ENCODE data around the gene ACOT6. TPM values are rescaled to one million over a fixed set of nuclear protein-coding genes. Genes with fewer than 3 reads are reported as not detected.

Gene ACOT6
- polyA plus RNA-seq, 1 of the 3 experiments (the other 2 are of a cell fraction), result not detected

DNA sequence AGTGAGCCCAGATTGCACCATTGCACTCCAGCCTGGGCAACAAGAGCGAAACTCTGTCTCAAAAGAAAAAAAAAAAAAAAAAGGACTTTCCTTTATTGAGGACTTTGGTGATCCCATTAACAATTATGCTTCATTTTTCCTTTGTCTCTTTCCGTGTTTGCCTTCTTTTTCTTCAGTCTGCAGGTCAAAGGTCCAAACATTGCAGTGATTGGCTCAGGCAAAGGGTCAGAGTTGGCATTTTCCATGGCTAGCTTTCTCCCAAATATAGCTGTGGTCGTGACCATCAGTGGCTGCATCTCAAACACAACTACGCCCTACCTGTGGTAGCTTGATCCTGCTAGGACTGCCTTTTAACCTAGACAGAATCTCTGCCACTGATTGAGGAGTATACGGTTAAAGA is 25.5 kb downstream of the ACOT6 start (continued):
- no peak for TF ChIP-seq RCOR1 (IDR thresholded peaks at IDR 0.05; ENCODE audit: low read length)
- TF ChIP-seq, protein P1, sequence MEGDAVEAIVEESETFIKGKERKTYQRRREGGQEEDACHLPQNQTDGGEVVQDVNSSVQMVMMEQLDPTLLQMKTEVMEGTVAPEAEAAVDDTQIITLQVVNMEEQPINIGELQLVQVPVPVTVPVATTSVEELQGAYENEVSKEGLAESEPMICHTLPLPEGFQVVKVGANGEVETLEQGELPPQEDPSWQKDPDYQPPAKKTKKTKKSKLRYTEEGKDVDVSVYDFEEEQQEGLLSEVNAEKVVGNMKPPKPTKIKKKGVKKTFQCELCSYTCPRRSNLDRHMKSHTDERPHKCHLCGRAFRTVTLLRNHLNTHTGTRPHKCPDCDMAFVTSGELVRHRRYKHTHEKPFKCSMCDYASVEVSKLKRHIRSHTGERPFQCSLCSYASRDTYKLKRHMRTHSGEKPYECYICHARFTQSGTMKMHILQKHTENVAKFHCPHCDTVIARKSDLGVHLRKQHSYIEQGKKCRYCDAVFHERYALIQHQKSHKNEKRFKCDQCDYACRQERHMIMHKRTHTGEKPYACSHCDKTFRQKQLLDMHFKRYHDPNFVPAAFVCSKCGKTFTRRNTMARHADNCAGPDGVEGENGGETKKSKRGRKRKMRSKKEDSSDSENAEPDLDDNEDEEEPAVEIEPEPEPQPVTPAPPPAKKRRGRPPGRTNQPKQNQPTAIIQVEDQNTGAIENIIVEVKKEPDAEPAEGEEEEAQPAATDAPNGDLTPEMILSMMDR (IDR thresholded peaks at IDR 0.05), result no peak
- TF ChIP-seq, protein P2, sequence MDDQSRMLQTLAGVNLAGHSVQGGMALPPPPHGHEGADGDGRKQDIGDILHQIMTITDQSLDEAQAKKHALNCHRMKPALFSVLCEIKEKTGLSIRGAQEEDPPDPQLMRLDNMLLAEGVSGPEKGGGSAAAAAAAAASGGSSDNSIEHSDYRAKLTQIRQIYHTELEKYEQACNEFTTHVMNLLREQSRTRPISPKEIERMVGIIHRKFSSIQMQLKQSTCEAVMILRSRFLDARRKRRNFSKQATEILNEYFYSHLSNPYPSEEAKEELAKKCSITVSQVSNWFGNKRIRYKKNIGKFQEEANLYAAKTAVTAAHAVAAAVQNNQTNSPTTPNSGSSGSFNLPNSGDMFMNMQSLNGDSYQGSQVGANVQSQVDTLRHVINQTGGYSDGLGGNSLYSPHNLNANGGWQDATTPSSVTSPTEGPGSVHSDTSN (IDR thresholded peaks at IDR 0.05), result no peak

DNA sequence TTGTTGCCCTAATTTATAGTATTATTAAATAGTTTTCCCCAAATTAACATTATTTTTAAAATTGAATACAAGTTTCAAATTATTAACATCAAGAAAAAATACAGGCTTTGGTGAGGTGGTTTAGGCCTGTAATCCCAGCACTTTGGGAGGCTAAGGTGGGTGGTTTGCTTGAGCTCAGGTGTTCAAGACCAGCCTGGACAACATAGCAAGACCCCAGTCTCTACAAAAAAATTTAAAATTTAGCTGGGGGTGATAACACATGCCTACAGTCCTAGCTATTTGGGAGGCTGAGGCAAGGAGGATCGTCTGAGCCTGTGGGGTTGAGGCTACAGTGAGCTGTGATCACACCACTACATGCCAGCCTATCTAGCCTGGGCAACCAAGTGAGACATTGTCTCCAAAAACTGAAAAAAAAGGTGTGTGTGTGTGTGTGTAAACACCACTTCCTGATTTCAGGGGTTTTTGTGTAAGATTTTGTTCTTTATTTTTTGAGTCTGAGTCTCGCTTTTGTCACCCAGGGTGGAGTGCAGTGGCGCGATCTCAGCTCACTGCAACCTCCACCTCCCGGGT is 28.6 kb downstream of the ACOT6 start:
- CTCF ChIA-PET, result interaction anchor here (1.2 to 2.0 kb wide), 2 partner anchors 90 to 614 kb away, joined by 4 to 6 read pairs; partner anchors contain the start of gene ZFYVE1
- no peaks in the 10 kb centered on the region for H3K9me3 ChIP-seq
- no peak overlapping the region for H3K9ac ChIP-seq
- WGBS (ENCODE audit: low lambda C conversion rate), result 88% methylated on average over 5 of the region's 5 CpGs
- TF ChIP-seq GABPA (IDR thresholded peaks at IDR 0.05; ENCODE audit: low read depth) (no peak), RFX5 (IDR thresholded peaks at IDR 0.05; ENCODE audit: low read length) (no peak), EP300 (IDR thresholded peaks at IDR 0.05; ENCODE audit: borderline replicate concordance in 1 of 2, low read depth in 1 of 2, low read length in 1 of 2) (no peak), YY1 (IDR thresholded peaks at IDR 0.05; ENCODE audit: low read depth) (no peak), SIN3A (IDR thresholded peaks at IDR 0.05; ENCODE audit: borderline replicate concordance, low read depth, low read length) (no peak), NFIC (IDR thresholded peaks at IDR 0.05; ENCODE audit: borderline replicate concordance) (no peak), SMC3 (IDR thresholded peaks at IDR 0.05; ENCODE audit: low read depth, low read length) (no peak), FOXJ3 (CRISPR knock-in tag; IDR thresholded peaks at IDR 0.05) (no peak), TAF1 (IDR thresholded peaks at IDR 0.05; ENCODE audit: borderline replicate concordance, low read depth, low read length) (no peak), RCOR1 (IDR thresholded peaks at IDR 0.05; ENCODE audit: low read length) (no peak), RAD21 (IDR thresholded peaks at IDR 0.05; ENCODE audit: low read length) (no peak), RXRA (IDR thresholded peaks at IDR 0.05; ENCODE audit: borderline replicate concordance, low read depth) (no peak), JUND (IDR thresholded peaks at IDR 0.05) (no peak)
- TF ChIP-seq, protein P2 (IDR thresholded peaks at IDR 0.05), result no peak
- TF ChIP-seq, protein P1 (IDR thresholded peaks at IDR 0.05), result no peak
- POLR2A ChIA-PET, result no interaction called here
- peaks cover 0 to 11% of the 10 kb centered on the region in 2 experiments; a peak in 1 of 4 replicates for H3K4me1 ChIP-seq (ENCODE audit: control insufficient read depth in 1 of 2, insufficient read depth in 2 of 2, low read depth in 1 of 2, low read length in 1 of 2)
- H3K27ac ChIP-seq (ENCODE audit: low read depth in 2 of 2, low read length in 1 of 2), result no peak overlapping the region
- no peaks in the 10 kb centered on the region for H4K20me1 ChIP-seq (ENCODE audit: insufficient read depth)
- H2AFZ ChIP-seq (ENCODE audit: low read depth), result no peak overlapping the region
- H3K27me3 ChIP-seq (ENCODE audit: insufficient read depth), result no peaks in the 10 kb centered on the region
- H3K9me2 ChIP-seq, result no peaks in the 10 kb centered on the region
- H3F3A ChIP-seq (replicated peaks; ENCODE audit: insufficient read depth), result peaks cover 31% of the 10 kb centered on the region
- H3K4me2 ChIP-seq, result no peak overlapping the region
- no peak overlapping the region for H3K4me3 ChIP-seq (ENCODE audit: low read depth in 2 of 2, low read length in 1 of 2)
- H3K79me2 ChIP-seq (ENCODE audit: insufficient read depth), result peaks cover 11% of the 10 kb centered on the region
- no peak for DNase-seq
- H3K36me3 ChIP-seq (replicated peaks in 1 of 2; ENCODE audit: control insufficient read depth in 1 of 2, insufficient read depth in 2 of 2, low read length in 1 of 2), result no peaks in the 10 kb centered on the region
